Renal cortical epithelial cell (primary cell): Measurements from ENCODE around the gene FRMPD3. TPM values are rescaled to one million over a fixed set of nuclear protein-coding genes. Genes with fewer than 3 reads are reported as not detected.

Experiments used
- DNase-seq: peaks from one replicate; pipeline ENCODE4 v3.0.0-alpha.2; 2011; ENCODE audit warnings: low read depth
- total RNA-seq: library from RNA; depleted of rRNA; stranded (reverse); fragments of >200 nt; gene quantifications from 2 replicates; pipeline ENCODE4 v1.2.3, GENCODE V29; 2014

FRMPD3 gene
- total RNA-seq, 1 donor from 2014 or later: 0.05 TPM

- no peak for DNase-seq
Observed at GRCh38 chrX:107480272-107480671, 30.8 kb downstream of the FRMPD3 start.

DNA sequence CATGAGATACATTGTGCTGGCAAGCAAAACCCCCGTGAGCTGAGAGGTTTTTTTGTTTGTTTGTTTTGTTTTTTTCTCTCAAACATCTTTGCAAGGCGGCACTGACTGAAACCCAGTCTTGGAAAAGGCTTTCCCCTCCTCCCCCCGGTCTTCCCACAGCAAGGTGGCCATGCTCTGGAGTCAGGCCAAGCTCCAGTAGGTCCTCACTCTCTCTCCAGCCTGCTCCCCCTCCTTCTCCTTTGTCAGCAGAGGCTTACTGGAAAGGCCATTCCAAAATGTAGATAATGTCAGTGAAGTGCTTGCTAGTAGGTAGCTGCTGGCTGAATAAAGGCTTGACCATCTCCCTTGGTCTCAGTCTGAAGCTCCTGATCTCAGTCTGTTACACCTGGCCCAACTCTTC, 32.6 kb downstream of the FRMPD3 start:
- no peak for DNase-seq

DNA sequence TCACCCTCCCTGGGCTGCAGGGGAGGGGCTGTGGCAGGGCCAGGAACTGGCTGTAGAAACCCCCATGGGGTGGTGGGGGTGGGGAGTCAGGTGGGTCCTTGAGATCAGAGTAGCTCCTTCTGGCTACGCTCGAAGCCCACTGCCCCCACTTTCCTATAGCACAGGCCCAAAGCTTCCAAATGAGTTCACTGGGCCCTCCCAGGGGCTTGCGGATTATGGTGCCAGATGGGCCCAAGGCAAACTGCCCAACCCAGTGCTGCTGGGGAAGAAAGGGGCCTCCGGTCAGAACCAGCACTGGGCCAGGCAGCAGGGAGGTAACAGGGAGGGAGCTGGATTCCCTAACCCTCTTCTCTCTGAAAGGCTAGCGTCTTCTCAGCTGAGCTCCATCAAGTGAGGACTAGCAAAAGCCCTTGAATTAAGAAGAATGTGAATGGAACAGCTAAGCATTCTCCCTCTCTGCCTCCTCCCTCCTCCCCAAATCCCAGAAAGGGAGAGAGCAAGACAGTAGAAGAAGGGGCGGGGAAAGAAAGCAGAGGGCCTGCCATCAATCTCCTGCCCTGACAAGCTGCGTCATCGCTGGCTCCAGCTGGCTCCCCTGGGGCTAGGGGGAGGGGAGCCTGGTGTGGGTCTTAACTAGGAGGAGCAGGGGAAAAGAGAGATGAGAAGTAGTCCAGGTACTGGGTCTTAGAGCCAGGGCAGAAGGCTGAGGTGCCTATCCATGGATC, 34.7 kb downstream of the FRMPD3 start:
- DNase-seq: no peak

DNA sequence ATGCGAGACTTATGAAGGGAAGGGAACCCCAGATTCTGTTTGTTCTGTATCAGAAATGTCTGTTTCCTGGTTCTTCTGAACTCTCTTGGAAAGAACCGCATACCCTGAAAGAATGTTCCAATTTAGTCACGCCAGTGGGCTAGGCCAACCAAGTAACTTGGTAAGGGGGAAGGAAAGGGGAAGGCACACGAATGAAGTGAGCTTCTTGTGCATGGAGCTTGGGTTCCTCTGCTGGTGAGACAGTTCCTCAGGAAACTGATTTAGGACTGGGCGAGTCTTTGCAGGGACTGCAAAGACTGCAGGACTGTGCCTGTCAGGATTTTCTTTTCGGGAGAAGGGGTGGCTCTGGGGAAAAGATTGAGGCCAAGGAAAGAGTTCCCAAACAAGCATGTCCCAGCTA, 35.6 kb downstream of the FRMPD3 start:
- no peak for DNase-seq

DNA sequence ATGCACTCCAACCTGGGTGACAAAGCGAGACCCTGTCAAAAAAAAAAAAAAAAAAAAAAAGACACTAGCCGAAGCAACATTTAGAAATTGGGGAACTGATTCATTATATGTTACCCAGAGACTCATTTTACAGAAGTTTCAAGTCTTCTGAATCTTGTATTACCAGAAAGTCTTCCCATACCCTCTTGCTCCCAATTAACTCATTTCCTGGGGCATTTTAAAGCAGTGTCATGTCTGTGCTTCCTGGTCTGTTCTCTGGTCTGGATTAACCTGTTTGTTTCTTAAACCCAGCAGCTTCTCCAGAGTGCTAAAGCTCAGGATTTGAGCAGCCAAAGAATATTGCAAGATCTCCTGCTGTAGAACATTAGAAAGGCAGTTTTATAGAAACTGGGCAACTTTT, 43.7 kb downstream of the FRMPD3 start:
- DNase-seq: no peak

GRCh38 chrX:107496786-107497185, 47.3 kb downstream of the FRMPD3 start:
- no peak for DNase-seq

Other genes with a start within 250 kb of the FRMPD3 start
- gene NUP62CL, start 243.2 kb upstream of the FRMPD3 start, total RNA-seq: 2.4 and 5.6 TPM in 2 replicates
- not detected in 2 replicates for gene DNAAF6, start 243.0 kb upstream of the FRMPD3 start, total RNA-seq
- gene PRPS1, start 178.9 kb downstream of the FRMPD3 start, total RNA-seq: 74.9 and 89.8 TPM in 2 replicates